Spleen (tissue), 7 donors: ENCODE data around the gene PEX10.

Experiments
- POLR2A ChIP-seq, 3 donors: fragments of 450-650 bp; IDR thresholded peaks; one replicate each; pipeline ENCODE4 v1.5.1; 2017; ENCODE audit warnings: antibody characterized with exemption in 3 of 3, mild to moderate bottlenecking in 1 of 3
- TF ChIP-seq, protein P1 (sequence below), 11 experiments: fragments of 200-600 bp in 7 of 11; fragments of 450-650 bp in 4 of 11; sonication (generic) in 4 of 11; IDR thresholded peaks in 8 of 11; conservative IDR thresholded peaks in 3 of 11; 1 replicate in 7 of 11; 2 replicates in 4 of 11; pipeline versions ENCODE4 v1.4.0 to v1.8.0; 2016 to 2021; ENCODE audit warnings: antibody characterized with exemption in 11 of 11, inconsistent platforms in 4 of 11, mild to moderate bottlenecking in 1 of 11
- donor health status: DM: no; HTN: no; CAD: no; lungs with moderate emphysema.
- donor health status: DM: no; HTN: no; CAD: no.
- donor health status: DM: no; HTN: no; CAD: no.

DNA sequence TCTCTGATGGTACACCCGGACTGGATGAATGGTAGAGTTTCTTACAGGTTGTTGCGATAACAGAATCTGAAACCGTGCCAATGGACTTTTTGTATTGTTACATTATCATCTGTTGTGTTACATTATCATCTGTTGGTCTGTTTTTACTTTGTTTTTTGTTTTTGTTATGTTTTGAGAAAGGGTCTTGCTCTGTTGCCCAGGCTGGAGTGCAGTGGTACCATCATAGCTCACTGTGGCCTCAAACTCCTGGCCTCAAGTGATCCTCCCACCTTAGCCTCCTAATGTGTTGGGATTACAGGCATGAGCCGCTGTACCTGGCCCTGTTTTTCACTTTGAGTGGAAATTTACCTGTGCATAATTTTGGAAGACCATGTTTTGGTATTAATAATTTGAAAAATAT, 10.2 kb upstream of the PEX10 start:
- TF ChIP-seq, protein P1, sequence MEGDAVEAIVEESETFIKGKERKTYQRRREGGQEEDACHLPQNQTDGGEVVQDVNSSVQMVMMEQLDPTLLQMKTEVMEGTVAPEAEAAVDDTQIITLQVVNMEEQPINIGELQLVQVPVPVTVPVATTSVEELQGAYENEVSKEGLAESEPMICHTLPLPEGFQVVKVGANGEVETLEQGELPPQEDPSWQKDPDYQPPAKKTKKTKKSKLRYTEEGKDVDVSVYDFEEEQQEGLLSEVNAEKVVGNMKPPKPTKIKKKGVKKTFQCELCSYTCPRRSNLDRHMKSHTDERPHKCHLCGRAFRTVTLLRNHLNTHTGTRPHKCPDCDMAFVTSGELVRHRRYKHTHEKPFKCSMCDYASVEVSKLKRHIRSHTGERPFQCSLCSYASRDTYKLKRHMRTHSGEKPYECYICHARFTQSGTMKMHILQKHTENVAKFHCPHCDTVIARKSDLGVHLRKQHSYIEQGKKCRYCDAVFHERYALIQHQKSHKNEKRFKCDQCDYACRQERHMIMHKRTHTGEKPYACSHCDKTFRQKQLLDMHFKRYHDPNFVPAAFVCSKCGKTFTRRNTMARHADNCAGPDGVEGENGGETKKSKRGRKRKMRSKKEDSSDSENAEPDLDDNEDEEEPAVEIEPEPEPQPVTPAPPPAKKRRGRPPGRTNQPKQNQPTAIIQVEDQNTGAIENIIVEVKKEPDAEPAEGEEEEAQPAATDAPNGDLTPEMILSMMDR (IDR thresholded peaks at IDR 0.05 in 8 of 11, conservative IDR thresholded peaks at IDR 0.05 in 3 of 11) = no peak
- TF ChIP-seq POLR2A (IDR thresholded peaks at IDR 0.05) = no peak
